MM.1S (cell line): Measurements from ENCODE around the gene CLCF1.

Source experiments
- DNase-seq: peaks from one replicate; pipeline ENCODE4 v3.0.0-alpha.2; 2015
- H2AFZ ChIP-seq: fragments of 300-600 bp; sonication (generic); 2 replicates; pipeline ENCODE4 v1.6.0; 2016; ENCODE audit warnings: antibody characterized with exemption, low read length
- H3F3A ChIP-seq: fragments of 300-600 bp; sonication (generic); 2 replicates; pipeline ENCODE4 v1.6.1; 2016; ENCODE audit warnings: mild to moderate bottlenecking, antibody characterized with exemption, low read length, moderate library complexity, mixed read lengths; ENCODE audit not compliant: insufficient read depth
- H3K27ac ChIP-seq: fragments of 300-600 bp; sonication (generic); 2 replicates; pipeline ENCODE4 v1.5.1; 2016; ENCODE audit warnings: mild to moderate bottlenecking, low read length
- H3K27me3 ChIP-seq: fragments of 300-600 bp; sonication (generic); replicated peaks from 2 replicates; pipeline ENCODE4 v1.6.0; 2016; ENCODE audit warnings: low read length; ENCODE audit not compliant: insufficient read depth
- H3K36me3 ChIP-seq: fragments of 300-600 bp; sonication (generic); replicated peaks from 2 replicates; pipeline ENCODE4 v1.6.1; 2016; ENCODE audit warnings: mild to moderate bottlenecking, low read length, mixed read lengths; ENCODE audit not compliant: insufficient read depth
- H3K4me1 ChIP-seq: fragments of 300-600 bp; sonication (generic); 2 replicates; pipeline ENCODE4 v1.6.1; 2016; ENCODE audit warnings: low read length, mixed read lengths
- H3K4me2 ChIP-seq: fragments of 300-600 bp; sonication (generic); 2 replicates; pipeline ENCODE4 v1.6.0; 2016; ENCODE audit warnings: low read depth, low read length
- H3K4me3 ChIP-seq: fragments of 300-600 bp; sonication (generic); 2 replicates; pipeline ENCODE4 v1.5.1; 2016; ENCODE audit warnings: low read length, mixed read lengths
- H3K79me2 ChIP-seq: fragments of 300-600 bp; sonication (generic); 2 replicates; pipeline ENCODE4 v1.6.1; 2016; ENCODE audit warnings: mixed run types, low read length, mixed read lengths
- H3K9ac ChIP-seq: fragments of 300-600 bp; sonication (generic); 2 replicates; pipeline ENCODE4 v1.6.1; 2016; ENCODE audit warnings: low read length, mixed read lengths
- H3K9me2 ChIP-seq: fragments of 300-600 bp; sonication (generic); replicated peaks from 2 replicates; pipeline ENCODE4 v1.6.1; 2016; ENCODE audit warnings: mild to moderate bottlenecking, low read length, mixed read lengths; ENCODE audit not compliant: insufficient read depth
- H3K9me3 ChIP-seq: fragments of 300-600 bp; sonication (generic); replicated peaks from 2 replicates; pipeline ENCODE4 v1.6.1; 2016; ENCODE audit warnings: mild to moderate bottlenecking, low read length, mixed read lengths; ENCODE audit not compliant: insufficient read depth
- H4K20me1 ChIP-seq: fragments of 300-600 bp; sonication (generic); 2 replicates; pipeline ENCODE4 v1.6.1; 2016; ENCODE audit warnings: mild to moderate bottlenecking, low read length, moderate library complexity, mixed read lengths; ENCODE audit not compliant: insufficient read depth
- EZH2 ChIP-seq: fragments of 300-600 bp; sonication (generic); optimal IDR thresholded peaks from 2 replicates; pipeline ENCODE3; 2017; ENCODE audit warnings: low read depth, mild to moderate bottlenecking, antibody characterized with exemption, low read length, mixed read lengths
- EZH2phosphoT487 ChIP-seq: fragments of 300-600 bp; sonication (generic); IDR thresholded peaks from 2 replicates; pipeline ENCODE4 v1.6.1; 2018; ENCODE audit warnings: antibody characterized with exemption, low read length
- TF ChIP-seq, protein P1 (sequence below): fragments of 300-600 bp; sonication (generic); IDR thresholded peaks from 2 replicates; pipeline ENCODE4 v1.5.1; 2016; ENCODE audit warnings: antibody characterized with exemption, low read length, mixed read lengths

Gene CLCF1

DNA sequence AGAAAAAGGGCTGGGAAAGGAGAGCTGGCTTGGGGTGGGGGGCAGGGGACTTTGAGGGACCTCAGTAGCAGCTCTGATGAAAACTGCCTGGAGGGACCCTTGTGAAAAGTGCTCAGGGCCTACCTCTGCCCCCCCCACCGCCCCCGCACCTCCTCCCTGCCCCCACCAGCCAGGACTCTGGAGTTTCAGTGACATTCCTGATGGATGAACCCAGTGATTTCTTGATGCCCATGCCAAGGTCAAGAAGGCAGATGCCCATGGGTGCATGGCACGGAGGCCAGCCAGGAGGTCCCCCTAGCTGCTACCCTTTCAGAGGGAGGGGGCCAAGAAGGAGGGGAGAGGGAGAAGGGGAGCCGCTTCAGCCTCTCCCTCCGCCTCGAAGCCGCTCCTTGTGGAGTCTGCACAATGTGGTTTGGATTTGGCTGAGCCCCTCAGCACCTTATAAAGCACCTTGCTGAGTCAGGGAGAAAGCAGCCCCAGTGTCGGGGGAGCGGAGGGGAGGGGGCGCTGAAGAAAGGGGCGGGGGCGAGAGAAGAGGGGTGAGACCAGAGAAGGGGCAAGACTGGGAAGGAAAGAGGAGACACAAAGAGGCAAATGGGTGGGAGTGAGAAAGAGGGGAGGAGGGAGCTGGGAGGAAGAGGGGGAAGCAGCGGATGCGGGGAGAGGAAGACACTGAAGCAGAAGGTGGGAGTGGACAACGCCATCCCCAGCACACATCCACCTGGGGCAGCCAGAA is 2.1 kb upstream of the CLCF1 start:
- no peaks in the 10 kb centered on the region for H4K20me1 ChIP-seq
- no peak for TF ChIP-seq EZH2phosphoT487
- TF ChIP-seq, protein P1, sequence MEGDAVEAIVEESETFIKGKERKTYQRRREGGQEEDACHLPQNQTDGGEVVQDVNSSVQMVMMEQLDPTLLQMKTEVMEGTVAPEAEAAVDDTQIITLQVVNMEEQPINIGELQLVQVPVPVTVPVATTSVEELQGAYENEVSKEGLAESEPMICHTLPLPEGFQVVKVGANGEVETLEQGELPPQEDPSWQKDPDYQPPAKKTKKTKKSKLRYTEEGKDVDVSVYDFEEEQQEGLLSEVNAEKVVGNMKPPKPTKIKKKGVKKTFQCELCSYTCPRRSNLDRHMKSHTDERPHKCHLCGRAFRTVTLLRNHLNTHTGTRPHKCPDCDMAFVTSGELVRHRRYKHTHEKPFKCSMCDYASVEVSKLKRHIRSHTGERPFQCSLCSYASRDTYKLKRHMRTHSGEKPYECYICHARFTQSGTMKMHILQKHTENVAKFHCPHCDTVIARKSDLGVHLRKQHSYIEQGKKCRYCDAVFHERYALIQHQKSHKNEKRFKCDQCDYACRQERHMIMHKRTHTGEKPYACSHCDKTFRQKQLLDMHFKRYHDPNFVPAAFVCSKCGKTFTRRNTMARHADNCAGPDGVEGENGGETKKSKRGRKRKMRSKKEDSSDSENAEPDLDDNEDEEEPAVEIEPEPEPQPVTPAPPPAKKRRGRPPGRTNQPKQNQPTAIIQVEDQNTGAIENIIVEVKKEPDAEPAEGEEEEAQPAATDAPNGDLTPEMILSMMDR = no peak
- TF ChIP-seq EZH2 = no peak
- H3K79me2 ChIP-seq = no peaks in the 10 kb centered on the region
- no peaks in the 10 kb centered on the region for H3K36me3 ChIP-seq
- no peak overlapping the region for H3K4me3 ChIP-seq
- peaks cover 24% of the 10 kb centered on the region for H3K27me3 ChIP-seq
- no peaks in the 10 kb centered on the region for H3K9me3 ChIP-seq
- no peak for DNase-seq
- H3K9me2 ChIP-seq = no peaks in the 10 kb centered on the region
- peaks cover 9% of the 10 kb centered on the region; the same call in 1 of the 2 replicates for H3F3A ChIP-seq
- peaks cover 4% of the 10 kb centered on the region; the same call in 1 of the 2 replicates for H3K4me1 ChIP-seq
- H3K4me2 ChIP-seq = no peak overlapping the region
- no peak overlapping the region for H3K27ac ChIP-seq
- no peak overlapping the region for H2AFZ ChIP-seq
- H3K9ac ChIP-seq = no peak overlapping the region

GRCh38 chr11:67374571-67375281 is 1.3 kb upstream of the CLCF1 start:
- Histone ChIP-seq H4K20me1 (no peaks in the 10 kb centered on the region), H3K27ac (no peak overlapping the region), H3K9ac (no peak overlapping the region), H3K9me2 (no peaks in the 10 kb centered on the region), H3K4me2 (no peak overlapping the region), H3K9me3 (no peaks in the 10 kb centered on the region), H3K4me3 (no peak overlapping the region), H3K27me3 (peaks cover 24% of the 10 kb centered on the region), H3K36me3 (no peaks in the 10 kb centered on the region), H3F3A (peaks cover 9% of the 10 kb centered on the region; the same call in 1 of the 2 replicates), H3K79me2 (no peaks in the 10 kb centered on the region), H2AFZ (no peak overlapping the region), H3K4me1 (peaks cover 4% of the 10 kb centered on the region; the same call in 1 of the 2 replicates)
- no peak for DNase-seq
- TF ChIP-seq EZH2 (no peak), EZH2phosphoT487 (no peak)
- TF ChIP-seq, protein P1 = no peak

GRCh38 chr11:67373648-67374570 is 511 bp upstream of the CLCF1 start:
- peak; percentile 75 for DNase-seq
- Histone ChIP-seq H3K4me1 (peaks cover 4% of the 10 kb centered on the region; the same call in 1 of the 2 replicates), H3K9me3 (no peaks in the 10 kb centered on the region), H3F3A (peaks cover 9% of the 10 kb centered on the region; the same call in 1 of the 2 replicates), H4K20me1 (no peaks in the 10 kb centered on the region), H3K79me2 (no peaks in the 10 kb centered on the region), H3K27ac (peak overlapping the region; percentile 34; the same call in 1 of the 2 replicates), H3K9ac (peak overlapping the region; percentile 64), H3K4me2 (peak overlapping the region; percentile 81), H3K4me3 (peak overlapping the region; percentile 66), H3K9me2 (no peaks in the 10 kb centered on the region), H3K27me3 (peaks cover 24% of the 10 kb centered on the region), H3K36me3 (no peaks in the 10 kb centered on the region), H2AFZ (peak overlapping the region; percentile 44)
- TF ChIP-seq, protein P1 = peak; percentile 73
- no peak for TF ChIP-seq EZH2
